GM12878 (cell line): Measurements from ENCODE around the gene PEX11B. TPM values are rescaled to one million over a fixed set of nuclear protein-coding genes. Genes with fewer than 3 reads are reported as not detected.

Experiments
- BHLHE40 ChIP-seq, 2 experiments: fragments of 450-650 bp in 1 of 2; IDR thresholded peaks; 2 replicates each; pipeline ENCODE4 v1.6.1; 2011 to 2017; ENCODE audit warnings: low read depth in 2 of 2, borderline replicate concordance in 1 of 2, improper control_type of control experiment in 1 of 2, low read length in 1 of 2, mild to moderate bottlenecking in 1 of 2
- CHD2 ChIP-seq: IDR thresholded peaks from 2 replicates; pipeline ENCODE4 v1.6.1; 2011; ENCODE audit warnings: low read depth, low read length, improper control_type of control experiment, borderline replicate concordance
- CREB1 ChIP-seq: IDR thresholded peaks from 2 replicates; pipeline ENCODE4 v1.6.1; 2012; ENCODE audit warnings: low read depth, mild to moderate bottlenecking, inconsistent platforms
- EED ChIP-seq: sonication (generic); IDR thresholded peaks from 2 replicates; pipeline ENCODE4 v1.6.1; 2016; ENCODE audit warnings: antibody characterized with exemption, low read depth
- POLR2A ChIP-seq: IDR thresholded peaks from 2 replicates; pipeline ENCODE4 v1.6.1; 2011; ENCODE audit warnings: low read depth, mild to moderate bottlenecking, low read length
- POLR2AphosphoS5 ChIP-seq: IDR thresholded peaks from 2 replicates; pipeline ENCODE4 v1.6.1; 2011; ENCODE audit warnings: mild to moderate bottlenecking, low read length, inconsistent platforms
- POU2F2 ChIP-seq: IDR thresholded peaks from 3 replicates; pipeline ENCODE4 v1.6.1; 2011; ENCODE audit warnings: low read depth, mild to moderate bottlenecking, low read length, borderline replicate concordance
- RB1 ChIP-seq: fragments of 450-650 bp; formaldehyde crosslinking; IDR thresholded peaks from 2 replicates; pipeline ENCODE4 v1.6.1; 2017; ENCODE audit warnings: mild to moderate bottlenecking, borderline replicate concordance
- SIX5 ChIP-seq: IDR thresholded peaks from 2 replicates; pipeline ENCODE4 v1.6.1; 2011; ENCODE audit warnings: mild to moderate bottlenecking, low read depth, low read length, moderate library complexity; ENCODE audit not compliant: severe bottlenecking
- SP1 ChIP-seq: IDR thresholded peaks from one replicate; pipeline ENCODE4 v1.6.1; 2011; ENCODE audit warnings: low read depth, low read length
- YY1 ChIP-seq: IDR thresholded peaks from 2 replicates; pipeline ENCODE4 v1.6.1; 2011; ENCODE audit warnings: low read depth, mild to moderate bottlenecking, low read length
- polyA plus RNA-seq, 11 experiments: library from polyadenylated mRNA; depleted of rRNA in 4 of 11; unstranded in 6 of 11; stranded (reverse) in 5 of 11; fragments of >200 nt; fragmentation: Nextera tagmentation in 4 of 11; fragmentation: Illumina TruSeq in 1 of 11; extraction: Ambion mirVana in 4 of 11; extraction: Trizol in 1 of 11; gene quantifications; 1 replicate in 1 of 11; 2 replicates in 10 of 11; pipeline versions ENCODE4 v1.2.1 to v1.2.3, GENCODE V29; 2011 to 2016; ENCODE audit warnings: inconsistent platforms in 2 of 11, missing spikeins in 2 of 11, low read depth in 1 of 11
- total RNA-seq, 4 experiments: library from RNA; depleted of rRNA in 3 of 4; stranded (reverse); fragments of >200 nt in 3 of 4; fragmentation: Illumina TruSeq in 1 of 4; extraction: Trizol in 1 of 4; gene quantifications; 2 replicates each; pipeline versions ENCODE4 v1.2.1 to v1.2.3, GENCODE V29; 2013 to 2021
- TF ChIP-seq, protein P1 (sequence below): fragments of 450-650 bp; IDR thresholded peaks from 2 replicates; pipeline ENCODE4 v1.6.1; 2017; ENCODE audit warnings: mild to moderate bottlenecking, moderate library complexity
- TF ChIP-seq, protein P2 (sequence below): fragments of 450-650 bp; IDR thresholded peaks from 2 replicates; pipeline ENCODE4 v1.6.1; 2016; ENCODE audit warnings: mild to moderate bottlenecking

The PEX11B gene
- total and polyA plus RNA-seq, 10 of the 15 experiments (the other 5 are each of a cell fraction or from before 2014, with no cell fraction given): 24.9 to 129 (median 40.7) TPM

DNA sequence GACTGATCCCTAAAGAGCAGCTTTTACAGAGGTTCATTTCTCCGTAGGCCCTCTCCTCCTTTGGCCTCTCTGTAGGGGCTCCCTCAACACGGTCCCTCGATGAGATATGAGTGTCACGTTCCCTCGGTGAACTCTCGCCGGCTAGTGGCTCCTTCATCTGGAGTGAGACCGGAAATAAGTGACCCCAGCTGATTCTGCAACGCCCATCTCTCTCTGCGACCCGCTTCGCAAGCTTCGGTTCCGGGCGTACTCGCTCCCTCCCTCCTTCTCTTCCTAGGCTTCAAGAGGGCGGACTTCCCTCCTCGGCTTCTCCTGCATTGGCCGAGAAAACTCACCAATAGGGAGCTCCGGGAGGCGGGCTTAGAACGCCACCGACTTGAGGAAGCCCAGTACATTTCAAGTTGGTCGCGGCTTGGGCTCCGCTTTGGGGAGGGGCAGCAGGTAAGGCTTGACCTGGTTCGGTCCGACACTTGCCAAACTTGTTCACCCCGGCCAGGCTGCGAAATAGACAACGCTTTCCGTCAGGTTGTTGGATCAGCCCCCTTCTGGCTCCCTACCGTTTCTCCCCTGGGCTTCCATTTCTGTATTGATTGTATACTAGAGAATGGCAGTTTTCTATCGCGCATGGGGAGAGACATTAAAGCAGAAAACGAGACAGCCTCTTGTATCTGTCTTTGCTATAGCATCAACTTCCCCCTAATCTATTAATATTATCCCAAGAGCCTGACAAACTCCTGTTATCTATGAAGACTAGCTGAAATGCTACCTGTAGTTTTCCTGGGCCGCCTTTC is 46.0 kb upstream of the PEX11B start, which contains the start of the genes ANKRD34A and POLR3GL (continued):
- TF ChIP-seq POLR2AphosphoS5 (peak; percentile 94), EED (no peak), CHD2 (peak; percentile 72; the same call in 1 of the 2 replicates), YY1 (peak; percentile 70; the same call in 1 of the 2 replicates), CREB1 (peak; percentile 30; the same call in 1 of the 2 replicates), POLR2A (peak; percentile 98), POU2F2 (0 out of 3 replicates have a peak, but pooled peaks have one; percentile 39), SP1 (peak; percentile 75), BHLHE40 (IDR thresholded peaks at IDR 0.05; ENCODE audit: borderline replicate concordance in 1 of 2, low read depth in 2 of 2, low read length in 1 of 2) (peak; percentile 22 to 58; a peak in 1 of 4 replicates), RB1 (0 out of 2 replicates have a peak, but pooled peaks have one; percentile 14), SIX5 (no peak)
- TF ChIP-seq, protein P1, sequence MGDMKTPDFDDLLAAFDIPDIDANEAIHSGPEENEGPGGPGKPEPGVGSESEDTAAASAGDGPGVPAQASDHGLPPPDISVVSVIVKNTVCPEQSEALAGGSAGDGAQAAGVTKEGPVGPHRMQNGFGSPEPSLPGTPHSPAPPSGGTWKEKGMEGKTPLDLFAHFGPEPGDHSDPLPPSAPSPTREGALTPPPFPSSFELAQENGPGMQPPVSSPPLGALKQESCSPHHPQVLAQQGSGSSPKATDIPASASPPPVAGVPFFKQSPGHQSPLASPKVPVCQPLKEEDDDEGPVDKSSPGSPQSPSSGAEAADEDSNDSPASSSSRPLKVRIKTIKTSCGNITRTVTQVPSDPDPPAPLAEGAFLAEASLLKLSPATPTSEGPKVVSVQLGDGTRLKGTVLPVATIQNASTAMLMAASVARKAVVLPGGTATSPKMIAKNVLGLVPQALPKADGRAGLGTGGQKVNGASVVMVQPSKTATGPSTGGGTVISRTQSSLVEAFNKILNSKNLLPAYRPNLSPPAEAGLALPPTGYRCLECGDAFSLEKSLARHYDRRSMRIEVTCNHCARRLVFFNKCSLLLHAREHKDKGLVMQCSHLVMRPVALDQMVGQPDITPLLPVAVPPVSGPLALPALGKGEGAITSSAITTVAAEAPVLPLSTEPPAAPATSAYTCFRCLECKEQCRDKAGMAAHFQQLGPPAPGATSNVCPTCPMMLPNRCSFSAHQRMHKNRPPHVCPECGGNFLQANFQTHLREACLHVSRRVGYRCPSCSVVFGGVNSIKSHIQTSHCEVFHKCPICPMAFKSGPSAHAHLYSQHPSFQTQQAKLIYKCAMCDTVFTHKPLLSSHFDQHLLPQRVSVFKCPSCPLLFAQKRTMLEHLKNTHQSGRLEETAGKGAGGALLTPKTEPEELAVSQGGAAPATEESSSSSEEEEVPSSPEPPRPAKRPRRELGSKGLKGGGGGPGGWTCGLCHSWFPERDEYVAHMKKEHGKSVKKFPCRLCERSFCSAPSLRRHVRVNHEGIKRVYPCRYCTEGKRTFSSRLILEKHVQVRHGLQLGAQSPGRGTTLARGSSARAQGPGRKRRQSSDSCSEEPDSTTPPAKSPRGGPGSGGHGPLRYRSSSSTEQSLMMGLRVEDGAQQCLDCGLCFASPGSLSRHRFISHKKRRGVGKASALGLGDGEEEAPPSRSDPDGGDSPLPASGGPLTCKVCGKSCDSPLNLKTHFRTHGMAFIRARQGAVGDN: 0 out of 2 replicates have a peak, but pooled peaks have one; percentile 60
- TF ChIP-seq, protein P2, sequence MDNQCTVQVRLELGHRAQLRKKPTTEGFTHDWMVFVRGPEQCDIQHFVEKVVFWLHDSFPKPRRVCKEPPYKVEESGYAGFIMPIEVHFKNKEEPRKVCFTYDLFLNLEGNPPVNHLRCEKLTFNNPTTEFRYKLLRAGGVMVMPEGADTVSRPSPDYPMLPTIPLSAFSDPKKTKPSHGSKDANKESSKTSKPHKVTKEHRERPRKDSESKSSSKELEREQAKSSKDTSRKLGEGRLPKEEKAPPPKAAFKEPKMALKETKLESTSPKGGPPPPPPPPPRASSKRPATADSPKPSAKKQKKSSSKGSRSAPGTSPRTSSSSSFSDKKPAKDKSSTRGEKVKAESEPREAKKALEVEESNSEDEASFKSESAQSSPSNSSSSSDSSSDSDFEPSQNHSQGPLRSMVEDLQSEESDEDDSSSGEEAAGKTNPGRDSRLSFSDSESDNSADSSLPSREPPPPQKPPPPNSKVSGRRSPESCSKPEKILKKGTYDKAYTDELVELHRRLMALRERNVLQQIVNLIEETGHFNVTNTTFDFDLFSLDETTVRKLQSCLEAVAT: 0 out of 2 replicates have a peak, but pooled peaks have one; percentile 37
